IPS DF 6.9 (cell line): Measurements from ENCODE around the gene ZNF90.
"Not testable (repeated sequence)": the region's sequence is repeated elsewhere in the genome, so short reads cannot be mapped to it uniquely, and the experiment has no call there.

Experiments used
- DNase-seq: peaks from one replicate; pipeline ENCODE4 v3.0.0-alpha.2; 2013; ENCODE audit warnings: low read depth, low spot score
- H3K27ac ChIP-seq: one replicate; pipeline ENCODE4 v1.5.1; 2013; ENCODE audit warnings: low read length, control low read depth
- H3K27me3 ChIP-seq: 2 replicates; pipeline ENCODE4 v1.6.1; 2013; ENCODE audit warnings: mild to moderate bottlenecking, low read length; ENCODE audit not compliant: control insufficient read depth, insufficient read depth
- H3K36me3 ChIP-seq: 2 replicates; pipeline ENCODE4 v1.6.1; 2013; ENCODE audit warnings: low read length; ENCODE audit not compliant: control insufficient read depth, insufficient read depth
- H3K4me1 ChIP-seq: 2 replicates; pipeline ENCODE4 v1.6.1; 2013; ENCODE audit warnings: low read length; ENCODE audit not compliant: control insufficient read depth, insufficient read depth
- H3K4me3 ChIP-seq: 2 replicates; pipeline ENCODE4 v1.5.1; 2013; ENCODE audit warnings: mild to moderate bottlenecking, low read length
- H3K9me3 ChIP-seq: 2 replicates; pipeline ENCODE4 v1.6.1; 2013; ENCODE audit warnings: low read length, inconsistent platforms; ENCODE audit not compliant: control insufficient read depth, insufficient read depth
- WGBS: extraction: QIAGEN DNeasy Blood & Tissue Kit; methylation state at CpG from one replicate; pipeline ENCODE4 v1.1.7; 2013; ENCODE audit warnings: mixed read lengths, missing lambda C conversion rate; ENCODE audit not compliant: insufficient read length, insufficient coverage; 5-methylcytosine and 5-hydroxymethylcytosine counted together

Gene ZNF90

GRCh38 chr19:20066861-20067260 lies 10.9 kb upstream of the ZNF90 start:
- H3K27ac ChIP-seq, result no peak overlapping the region
- WGBS, result no CpG with 5 or more reads among the region's 3 CpGs

GRCh38 chr19:20067943-20068342 lies 9.9 kb upstream of the ZNF90 start:
- H3K4me3 ChIP-seq, result no peak overlapping the region

More at GRCh38 chr19:20066861-20067260, 10.9 kb upstream of the ZNF90 start:
- Histone ChIP-seq H3K4me3 (no peak overlapping the region), H3K9me3 (no peaks in the 10 kb centered on the region), H3K36me3 (no peaks in the 10 kb centered on the region), H3K27me3 (no peaks in the 10 kb centered on the region), H3K4me1 (peaks cover 4% of the 10 kb centered on the region; the same call in 1 of the 2 replicates)
- no peak for DNase-seq

GRCh38 chr19:20068559-20068958 lies 9.2 kb upstream of the ZNF90 start:
- not testable (repeated sequence) for H3K4me1 ChIP-seq, H3K36me3 ChIP-seq, H3K27me3 ChIP-seq, H3K4me3 ChIP-seq, DNase-seq, H3K27ac ChIP-seq, H3K9me3 ChIP-seq
- WGBS, result no CpG with 5 or more reads among the region's 7 CpGs

More at GRCh38 chr19:20067943-20068342, 9.9 kb upstream of the ZNF90 start:
- no peaks in the 10 kb centered on the region for H3K9me3 ChIP-seq
- H3K4me1 ChIP-seq, result peaks cover 4% of the 10 kb centered on the region; the same call in 1 of the 2 replicates
- no peaks in the 10 kb centered on the region for H3K27me3 ChIP-seq
- H3K36me3 ChIP-seq, result no peaks in the 10 kb centered on the region
- DNase-seq, result peak; percentile 48
- no peak overlapping the region for H3K27ac ChIP-seq
- WGBS, result no CpG with 5 or more reads among the region's 9 CpGs

GRCh38 chr19:20070691-20071090 lies 7.1 kb upstream of the ZNF90 start:
- WGBS, result no CpG with 5 or more reads among the region's 2 CpGs
- Histone ChIP-seq H3K4me1 (peaks cover 4% of the 10 kb centered on the region; the same call in 1 of the 2 replicates), H3K27ac (no peak overlapping the region), H3K9me3 (no peaks in the 10 kb centered on the region), H3K4me3 (no peak overlapping the region), H3K27me3 (no peaks in the 10 kb centered on the region), H3K36me3 (no peaks in the 10 kb centered on the region)
- DNase-seq, result no peak

GRCh38 chr19:20072936-20073335 lies 4.9 kb upstream of the ZNF90 start:
- Histone ChIP-seq H3K36me3 (no peaks in the 10 kb centered on the region), H3K4me1 (0 out of 2 replicates have a peak, but pooled peaks cover 2% of the 10 kb centered on the region)
- WGBS, result no CpG with 5 or more reads among the region's 5 CpGs

GRCh38 chr19:20078581-20079031 lies 806 bp downstream of the ZNF90 start:
- WGBS, result no CpG with 5 or more reads among the region's 19 CpGs
- no peaks in the 10 kb centered on the region for H3K27me3 ChIP-seq
- no peaks in the 10 kb centered on the region for H3K36me3 ChIP-seq
- H3K9me3 ChIP-seq, result no peaks in the 10 kb centered on the region
- peaks cover 9% of the 10 kb centered on the region for H3K4me1 ChIP-seq
- H3K4me3 ChIP-seq, result peak overlapping the region; percentile 83; the same call in 1 of the 2 replicates
- no peak overlapping the region for H3K27ac ChIP-seq
- DNase-seq, result no peak

More at GRCh38 chr19:20072936-20073335, 4.9 kb upstream of the ZNF90 start:
- Histone ChIP-seq H3K4me3 (no peak overlapping the region), H3K9me3 (no peaks in the 10 kb centered on the region), H3K27ac (no peak overlapping the region), H3K27me3 (no peaks in the 10 kb centered on the region)
- DNase-seq, result no peak

GRCh38 chr19:20079476-20079875 lies 1.7 kb downstream of the ZNF90 start:
- no peaks in the 10 kb centered on the region for H3K9me3 ChIP-seq
- WGBS, result no CpG with 5 or more reads among the region's 8 CpGs
- H3K4me3 ChIP-seq, result peak overlapping the region; percentile 83; the same call in 1 of the 2 replicates
- no peak for DNase-seq
- H3K27me3 ChIP-seq, result no peaks in the 10 kb centered on the region
- H3K4me1 ChIP-seq, result peaks cover 10% of the 10 kb centered on the region
- no peaks in the 10 kb centered on the region for H3K36me3 ChIP-seq
- no peak overlapping the region for H3K27ac ChIP-seq

GRCh38 chr19:20080656-20081055 lies 2.9 kb downstream of the ZNF90 start:
- H3K27me3 ChIP-seq, result no peaks in the 10 kb centered on the region
- DNase-seq, result no peak
- no peak overlapping the region for H3K4me3 ChIP-seq
- H3K9me3 ChIP-seq, result no peaks in the 10 kb centered on the region
- H3K4me1 ChIP-seq, result peaks cover 10% of the 10 kb centered on the region
- no peaks in the 10 kb centered on the region for H3K36me3 ChIP-seq
- H3K27ac ChIP-seq, result no peak overlapping the region
- WGBS, result no CpG with 5 or more reads among the region's 3 CpGs

- H3K4me3 ChIP-seq, DNase-seq, H3K27me3 ChIP-seq, H3K9me3 ChIP-seq, H3K36me3 ChIP-seq, H3K27ac ChIP-seq: not testable (repeated sequence)
- WGBS, result no CpG with 5 or more reads among the region's 3 CpGs
- H3K4me1 ChIP-seq, result peaks cover 10% of the 10 kb centered on the region
Observed at GRCh38 chr19:20082232-20082833, 4.5 kb downstream of the ZNF90 start.

- no CpG with 5 or more reads among the region's 7 CpGs for WGBS
- H3K4me1 ChIP-seq, result peaks cover 12% of the 10 kb centered on the region
- not testable (repeated sequence) for H3K4me3 ChIP-seq, H3K36me3 ChIP-seq, H3K9me3 ChIP-seq, DNase-seq, H3K27ac ChIP-seq, H3K27me3 ChIP-seq
Observed at GRCh38 chr19:20082876-20083275, 5.1 kb downstream of the ZNF90 start.

- WGBS, result no CpG with 5 or more reads among the region's 3 CpGs
- H3K9me3 ChIP-seq, result no peaks in the 10 kb centered on the region
- H3K4me1 ChIP-seq, result peaks cover 1% of the 10 kb centered on the region; the same call in 1 of the 2 replicates
- no peak for DNase-seq
- no peak overlapping the region for H3K27ac ChIP-seq
- no peaks in the 10 kb centered on the region for H3K27me3 ChIP-seq
- no peak overlapping the region for H3K4me3 ChIP-seq
- H3K36me3 ChIP-seq, result peaks cover 15% of the 10 kb centered on the region
Observed at GRCh38 chr19:20102097-20102496, 24.3 kb downstream of the ZNF90 start.
